ENCODE results near the gene C13orf46. TPM values are rescaled to one million over a fixed set of nuclear protein-coding genes. Genes with fewer than 3 reads are reported as not detected.

The C13orf46 gene
- total and polyA plus RNA-seq, 4 experiments from 2014 or later = 1.5 to 14.2 (median 13.9) TPM; not detected in 1

DNA sequence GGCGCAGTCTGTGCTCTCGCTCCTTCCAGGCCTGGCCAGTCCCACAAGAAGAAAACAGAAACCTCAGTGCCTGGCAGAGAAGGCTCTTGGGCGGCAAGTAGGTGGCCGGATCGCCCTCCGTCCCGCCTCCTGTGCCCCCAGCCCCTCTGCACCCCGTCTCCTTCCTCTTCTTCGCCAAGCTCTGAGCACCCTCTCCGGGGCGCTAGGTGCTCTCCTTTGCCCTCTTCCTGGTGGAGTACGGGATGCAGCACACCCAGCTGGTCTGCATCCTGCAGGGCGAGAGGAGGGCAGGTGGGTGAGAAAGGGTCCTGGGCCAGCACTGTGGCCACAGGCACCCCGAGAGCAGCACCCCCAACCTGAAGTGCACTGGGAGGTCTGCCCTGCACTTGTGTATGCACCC lies 17.3 kb downstream of the C13orf46 start:
- H3K27ac ChIP-seq (ENCODE audit: low read depth, low read length) = no peak overlapping the region
- intact Hi-C loops (cut with micrococcal nuclease) = no loop called here
- H3K9me3 ChIP-seq (ENCODE audit: control insufficient read depth in 1 of 2, low read length in 2 of 2) = no peaks in the 10 kb centered on the region
- peaks cover 2 to 6% (median 5%) of the 10 kb centered on the region in 4 donors for H3K4me1 Mint-ChIP-seq
- peak overlapping the region in 1 of 7 donors; percentile 87 for H3K27ac Mint-ChIP-seq
- no peak for DNase-seq
- H3K4me3 ChIP-seq (ENCODE audit: low read length in 2 of 2) = no peak overlapping the region
- peaks cover 21 to 47% of the 10 kb centered on the region in 2 donors for H3K36me3 Mint-ChIP-seq
- POLR2A ChIA-PET (ENCODE audit: partially characterized antibody) = no interaction called here
- CTCF ChIA-PET (ENCODE audit: partially characterized antibody) = no interaction called here
- no peaks in the 10 kb centered on the region for H3K27me3 Mint-ChIP-seq
- H3K9me3 Mint-ChIP-seq = peaks cover 0 to 35% (median 2%) of the 10 kb centered on the region in 8 donors
- H3K27me3 ChIP-seq (ENCODE audit: insufficient read depth, low read length) = no peaks in the 10 kb centered on the region
- H3K4me3 Mint-ChIP-seq = no peak overlapping the region
- H3K4me1 ChIP-seq (ENCODE audit: insufficient read depth, low read length) = no peaks in the 10 kb centered on the region
- peaks cover 8% of the 10 kb centered on the region for H3K36me3 ChIP-seq (ENCODE audit: insufficient read depth, low read length)

DNA sequence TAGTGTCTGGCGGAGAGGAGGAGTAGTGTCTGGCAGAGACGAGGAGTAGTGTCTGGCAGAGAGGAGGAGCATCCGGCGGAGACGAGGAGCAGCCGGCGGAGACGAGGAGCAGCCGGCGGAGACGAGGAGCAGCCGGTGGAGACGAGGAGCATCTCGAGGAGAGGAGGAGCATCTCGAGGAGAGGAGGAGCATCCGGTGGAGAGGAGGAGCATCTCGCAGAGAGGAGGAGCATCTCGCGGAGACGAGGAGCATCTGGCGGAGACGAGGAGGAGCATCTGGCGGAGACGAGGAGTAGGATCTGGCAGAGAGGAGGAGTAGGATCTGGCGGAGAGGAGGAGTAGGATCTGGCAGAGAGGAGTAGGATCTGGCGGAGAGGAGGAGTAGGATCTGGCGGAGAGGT lies 18.2 kb downstream of the C13orf46 start:
- no peaks in the 10 kb centered on the region for H3K9me3 ChIP-seq (ENCODE audit: control insufficient read depth in 1 of 2, low read length in 2 of 2)
- no peak for DNase-seq
- Mint-ChIP-seq H3K27ac (peak overlapping the region in 3 of 7 donors; percentile 8 to 86 (median 31)), H3K27me3 (no peaks in the 10 kb centered on the region), H3K4me3 (peak overlapping the region in 1 of 8 donors; percentile 54), H3K9me3 (peaks cover 0 to 36% (median 2%) of the 10 kb centered on the region in 8 donors), H3K4me1 (peaks cover 2 to 6% (median 5%) of the 10 kb centered on the region in 4 donors), H3K36me3 (peaks cover 21 to 46% of the 10 kb centered on the region in 2 donors)
- no peak overlapping the region for H3K27ac ChIP-seq (ENCODE audit: low read depth, low read length)
- ChIA-PET POLR2A (ENCODE audit: partially characterized antibody) (no interaction called here), CTCF (ENCODE audit: partially characterized antibody) (no interaction called here)
- intact Hi-C loops (cut with micrococcal nuclease) = no loop called here
- H3K27me3 ChIP-seq (ENCODE audit: insufficient read depth, low read length) = no peaks in the 10 kb centered on the region
- peaks cover 8% of the 10 kb centered on the region for H3K36me3 ChIP-seq (ENCODE audit: insufficient read depth, low read length)
- no peaks in the 10 kb centered on the region for H3K4me1 ChIP-seq (ENCODE audit: insufficient read depth, low read length)
- no peak overlapping the region for H3K4me3 ChIP-seq (ENCODE audit: low read length in 2 of 2)

DNA sequence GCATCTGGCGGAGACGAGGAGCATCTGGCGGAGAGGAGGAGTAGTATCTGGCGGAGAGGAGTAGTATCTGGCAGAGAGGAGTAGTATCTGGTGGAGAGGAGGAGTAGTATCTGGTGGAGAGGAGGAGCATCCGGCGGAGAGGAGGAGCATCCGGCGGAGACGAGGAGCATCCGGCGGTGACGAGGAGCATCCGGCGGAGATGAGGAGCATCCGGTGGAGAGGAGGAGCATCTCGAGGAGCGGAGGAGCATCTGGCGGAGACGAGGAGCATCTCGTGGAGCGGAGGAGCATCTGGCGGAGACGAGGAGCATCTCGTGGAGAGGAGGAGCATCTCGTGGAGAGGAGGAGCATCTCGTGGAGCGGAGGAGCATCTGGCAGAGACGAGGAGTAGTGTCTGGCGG lies 18.6 kb downstream of the C13orf46 start:
- peaks cover 0 to 34% (median under 1%) of the 10 kb centered on the region in 8 donors for H3K9me3 Mint-ChIP-seq
- no peak overlapping the region for H3K27ac ChIP-seq (ENCODE audit: low read depth, low read length)
- peak overlapping the region in 2 of 7 donors; percentile 70 to 86 for H3K27ac Mint-ChIP-seq
- H3K27me3 ChIP-seq (ENCODE audit: insufficient read depth, low read length) = no peaks in the 10 kb centered on the region
- peaks cover 17 to 41% of the 10 kb centered on the region in 2 donors for H3K36me3 Mint-ChIP-seq
- intact Hi-C loops (cut with micrococcal nuclease) = no loop called here
- H3K36me3 ChIP-seq (ENCODE audit: insufficient read depth, low read length) = peaks cover 8% of the 10 kb centered on the region
- no peaks in the 10 kb centered on the region for H3K4me1 ChIP-seq (ENCODE audit: insufficient read depth, low read length)
- no peak overlapping the region for H3K4me3 Mint-ChIP-seq
- ChIA-PET POLR2A (ENCODE audit: partially characterized antibody) (no interaction called here), CTCF (ENCODE audit: partially characterized antibody) (no interaction called here)
- H3K4me1 Mint-ChIP-seq = peaks cover 0 to 8% (median 4%) of the 10 kb centered on the region in 4 donors
- no peaks in the 10 kb centered on the region for H3K27me3 Mint-ChIP-seq
- H3K9me3 ChIP-seq (ENCODE audit: control insufficient read depth in 1 of 2, low read length in 2 of 2) = no peaks in the 10 kb centered on the region
- no peak for DNase-seq
- H3K4me3 ChIP-seq (ENCODE audit: low read length in 2 of 2) = no peak overlapping the region

DNA sequence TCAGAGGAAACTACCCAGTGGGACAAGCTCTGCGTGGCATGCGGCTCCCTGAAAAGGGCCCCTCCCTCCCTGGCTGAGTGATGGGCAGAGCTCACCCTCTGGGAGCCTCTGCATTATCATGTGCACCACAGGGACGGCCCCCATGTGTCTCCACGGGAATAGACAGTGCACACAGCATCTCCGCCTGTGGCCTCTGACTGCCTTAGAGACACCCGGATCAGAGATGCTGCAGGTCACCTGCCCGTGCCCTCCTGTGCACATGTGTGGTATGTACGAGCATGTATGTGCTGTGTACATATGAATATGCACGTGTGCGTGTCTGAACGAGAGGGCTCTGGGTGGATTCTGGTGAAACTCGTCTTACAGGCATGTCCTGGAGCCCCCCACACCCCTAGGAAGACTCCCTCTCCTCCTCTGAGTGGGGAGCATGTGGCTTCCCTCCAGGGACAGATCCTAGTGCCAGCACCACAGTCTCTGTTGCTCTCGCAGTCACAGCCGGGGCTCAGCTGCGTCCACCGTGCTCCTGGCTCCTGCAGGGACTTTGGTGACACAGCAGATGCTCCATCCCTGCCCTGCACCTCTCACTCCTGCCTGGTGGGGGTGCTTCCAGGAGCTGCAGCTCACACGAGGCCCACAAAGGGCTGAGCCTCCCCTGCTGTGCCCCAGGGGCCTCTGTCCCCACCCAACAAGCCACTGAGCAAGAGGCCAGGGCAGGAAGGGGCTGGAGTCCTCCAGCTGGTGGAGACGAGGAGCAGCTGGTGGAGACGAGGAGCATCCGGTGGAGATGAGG lies 19.6 kb downstream of the C13orf46 start:
- no peaks in the 10 kb centered on the region for H3K9me3 ChIP-seq (ENCODE audit: control insufficient read depth in 1 of 2, low read length in 2 of 2)
- no peak overlapping the region for H3K4me3 ChIP-seq (ENCODE audit: low read length in 2 of 2)
- intact Hi-C loops (cut with micrococcal nuclease) = no loop called here
- no peaks in the 10 kb centered on the region for H3K27me3 ChIP-seq (ENCODE audit: insufficient read depth, low read length)
- peak overlapping the region in 1 of 7 donors; percentile 75 for H3K27ac Mint-ChIP-seq
- H3K36me3 ChIP-seq (ENCODE audit: insufficient read depth, low read length) = peaks cover 8% of the 10 kb centered on the region
- H3K4me1 Mint-ChIP-seq = peaks cover 0 to 8% (median 4%) of the 10 kb centered on the region in 4 donors
- H3K36me3 Mint-ChIP-seq = peaks cover 14 to 38% of the 10 kb centered on the region in 2 donors
- POLR2A ChIA-PET (ENCODE audit: partially characterized antibody) = no interaction called here
- DNase-seq = no peak
- CTCF ChIA-PET (ENCODE audit: partially characterized antibody) = interaction anchor here (1.3 kb wide), 1 partner anchor 272 kb away, joined by 3 read pairs; no protein-coding TSS in a partner anchor
- H3K27ac ChIP-seq (ENCODE audit: low read depth, low read length) = no peak overlapping the region
- H3K4me3 Mint-ChIP-seq = no peak overlapping the region
- no peaks in the 10 kb centered on the region for H3K27me3 Mint-ChIP-seq
- no peaks in the 10 kb centered on the region for H3K4me1 ChIP-seq (ENCODE audit: insufficient read depth, low read length)
- peaks cover 0 to 31% (median 0%) of the 10 kb centered on the region in 8 donors for H3K9me3 Mint-ChIP-seq

DNA sequence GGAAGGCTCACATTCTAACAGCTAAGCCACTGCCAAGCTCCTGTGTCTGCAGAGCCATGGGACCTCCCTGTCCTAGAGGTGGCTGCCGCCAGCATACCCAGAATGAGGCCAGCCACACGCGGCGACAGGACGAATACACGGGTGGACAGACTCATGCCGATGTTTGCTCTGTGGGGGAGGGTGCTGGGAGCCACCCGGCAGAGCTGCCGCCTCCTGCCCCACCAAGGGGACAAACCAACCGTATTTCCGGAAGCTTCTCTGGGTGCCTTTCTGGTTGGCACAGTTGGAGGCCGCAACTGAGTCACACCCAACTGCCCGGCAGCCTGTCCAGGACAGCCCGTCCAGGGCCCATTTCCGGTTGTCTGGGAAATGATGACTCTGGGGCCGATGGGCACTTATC lies 20.3 kb downstream of the C13orf46 start:
- POLR2A ChIA-PET (ENCODE audit: partially characterized antibody) = no interaction called here

DNA sequence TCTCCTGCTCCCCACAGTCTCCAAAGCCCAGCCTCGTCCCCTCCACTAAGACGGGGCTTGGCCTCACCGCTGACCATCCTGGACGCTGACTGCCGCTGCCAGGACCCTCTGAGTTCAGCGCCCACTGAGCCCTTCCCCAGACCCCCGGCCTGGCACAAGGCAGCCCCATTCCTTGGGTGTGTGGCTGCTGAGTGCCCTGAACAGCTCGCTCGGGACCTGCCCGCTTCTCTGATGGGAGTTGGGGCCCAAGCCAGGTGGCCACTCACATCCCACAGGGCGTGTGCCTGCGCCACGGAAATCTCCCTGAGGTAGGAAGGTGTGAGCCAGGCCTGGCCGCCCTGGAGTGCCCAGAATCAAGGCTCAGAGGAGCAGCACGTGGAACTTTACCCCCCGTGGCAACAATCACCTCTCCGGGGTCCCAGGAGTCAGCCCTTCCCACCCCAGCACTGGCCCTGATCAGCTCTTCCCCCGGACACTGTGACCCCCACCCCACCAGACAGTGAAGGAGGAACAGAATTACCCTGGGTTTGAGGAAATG lies 20.8 kb downstream of the C13orf46 start:
- intact Hi-C loops (cut with micrococcal nuclease) = no loop called here
- Mint-ChIP-seq H3K9me3 (peaks cover 0 to 26% (median 0%) of the 10 kb centered on the region in 8 donors), H3K27ac (peak overlapping the region in 1 of 7 donors; percentile 2), H3K4me3 (no peak overlapping the region), H3K4me1 (peaks cover 0 to 10% (median 5%) of the 10 kb centered on the region in 4 donors), H3K36me3 (peaks cover 12 to 32% of the 10 kb centered on the region in 2 donors), H3K27me3 (no peaks in the 10 kb centered on the region)
- POLR2A ChIA-PET (ENCODE audit: partially characterized antibody) = no interaction called here
- no peaks in the 10 kb centered on the region for H3K4me1 ChIP-seq (ENCODE audit: insufficient read depth, low read length)
- no peaks in the 10 kb centered on the region for H3K9me3 ChIP-seq (ENCODE audit: control insufficient read depth in 1 of 2, low read length in 2 of 2)
- no peak overlapping the region for H3K27ac ChIP-seq (ENCODE audit: low read depth, low read length)
- H3K36me3 ChIP-seq (ENCODE audit: insufficient read depth, low read length) = peaks cover 11% of the 10 kb centered on the region
- DNase-seq = no peak
- CTCF ChIA-PET (ENCODE audit: partially characterized antibody) = interaction anchor here (1.3 kb wide), 1 partner anchor 273 kb away, joined by 3 read pairs; no protein-coding TSS in a partner anchor
- no peaks in the 10 kb centered on the region for H3K27me3 ChIP-seq (ENCODE audit: insufficient read depth, low read length)
- no peak overlapping the region for H3K4me3 ChIP-seq (ENCODE audit: low read length in 2 of 2)

More for the DNA sequence above, 20.3 kb downstream of the C13orf46 start:
- H3K27ac Mint-ChIP-seq = peak overlapping the region in 1 of 7 donors; percentile 75
- H3K4me3 Mint-ChIP-seq = no peak overlapping the region
- H3K4me1 Mint-ChIP-seq = peaks cover 0 to 8% (median 6%) of the 10 kb centered on the region in 4 donors
- DNase-seq = no peak
- Histone ChIP-seq H3K9me3 (ENCODE audit: control insufficient read depth in 1 of 2, low read length in 2 of 2) (no peaks in the 10 kb centered on the region), H3K27ac (ENCODE audit: low read depth, low read length) (no peak overlapping the region), H3K4me1 (ENCODE audit: insufficient read depth, low read length) (no peaks in the 10 kb centered on the region), H3K4me3 (ENCODE audit: low read length in 2 of 2) (no peak overlapping the region), H3K27me3 (ENCODE audit: insufficient read depth, low read length) (no peaks in the 10 kb centered on the region), H3K36me3 (ENCODE audit: insufficient read depth, low read length) (peaks cover 11% of the 10 kb centered on the region)
- CTCF ChIA-PET (ENCODE audit: partially characterized antibody) = interaction anchor here (1.3 kb wide), 1 partner anchor 273 kb away, joined by 3 read pairs; no protein-coding TSS in a partner anchor
- intact Hi-C loops (cut with micrococcal nuclease) = no loop called here
- H3K27me3 Mint-ChIP-seq = no peaks in the 10 kb centered on the region
- peaks cover 13 to 35% of the 10 kb centered on the region in 2 donors for H3K36me3 Mint-ChIP-seq
- H3K9me3 Mint-ChIP-seq = peaks cover 0 to 29% (median 0%) of the 10 kb centered on the region in 8 donors
